GM23338 (cell line): ENCODE measurements around the gene CSF1R. TPM values are rescaled to one million over a fixed set of nuclear protein-coding genes. Genes with fewer than 3 reads are reported as not detected.
A peak's percentile ranks its signal among the peaks of the same experiment; 100 is the strongest.

ENCODE experiments used
- ATAC-seq: fragments of 200-7000 bp; cut with Tn5 transposase; 3 replicates; pipeline ENCODE4 v1.9.1; 2020
- DNase-seq: peaks from one replicate; pipeline ENCODE4 v3.0.0-alpha.2; 2015; ENCODE audit warnings: low spot score
- H2AFZ ChIP-seq: fragments of 200-600 bp; sonication (generic); 2 replicates; pipeline ENCODE4 v1.8.0; 2016; ENCODE audit warnings: antibody characterized with exemption, mild to moderate bottlenecking, moderate library complexity
- H3F3A ChIP-seq: fragments of 200-600 bp; sonication (generic); replicated peaks from 2 replicates; pipeline ENCODE4 v1.8.0; 2017; ENCODE audit warnings: antibody characterized with exemption, mixed run types, low read depth
- H3K27ac ChIP-seq: fragments of 200-600 bp; sonication (generic); 2 replicates; pipeline ENCODE4 v1.6.1; 2016; ENCODE audit warnings: low read depth
- H3K27me3 ChIP-seq: fragments of 200-600 bp; sonication (generic); 2 replicates; pipeline ENCODE4 v1.8.0; 2016; ENCODE audit warnings: mild to moderate bottlenecking, mixed run types, moderate library complexity; ENCODE audit not compliant: insufficient read depth
- H3K36me3 ChIP-seq: fragments of 200-600 bp; sonication (generic); 2 replicates; pipeline ENCODE4 v1.8.0; 2016; ENCODE audit warnings: mild to moderate bottlenecking; ENCODE audit not compliant: insufficient read depth
- H3K4me1 ChIP-seq: fragments of 200-600 bp; sonication (generic); 2 replicates; pipeline ENCODE4 v1.8.0; 2016; ENCODE audit warnings: mild to moderate bottlenecking, moderate library complexity; ENCODE audit not compliant: insufficient read depth
- H3K4me2 ChIP-seq: fragments of 200-600 bp; sonication (generic); 2 replicates; pipeline ENCODE4 v1.7.1; 2017; ENCODE audit warnings: mixed run types
- H3K4me3 ChIP-seq: fragments of 200-600 bp; sonication (generic); 2 replicates; pipeline ENCODE4 v1.6.1; 2016; ENCODE audit warnings: mixed run types
- H3K79me2 ChIP-seq: fragments of 200-600 bp; sonication (generic); replicated peaks from 2 replicates; pipeline ENCODE4 v1.8.0; 2017; ENCODE audit warnings: mild to moderate bottlenecking; ENCODE audit not compliant: insufficient read depth
- H3K9me2 ChIP-seq: fragments of 200-600 bp; sonication (generic); 2 replicates; pipeline ENCODE4 v1.8.0; 2017; ENCODE audit not compliant: insufficient read depth
- H4K20me1 ChIP-seq: fragments of 200-600 bp; sonication (generic); replicated peaks from 2 replicates; pipeline ENCODE4 v1.8.0; 2017; ENCODE audit warnings: mild to moderate bottlenecking; ENCODE audit not compliant: insufficient read depth
- H3K27ac Mint-ChIP-seq: 2 replicates; pipeline ENCODE4 v1.8.0; 2020; ENCODE audit warnings: inconsistent platforms, mild to moderate bottlenecking, moderate library complexity, mixed read lengths
- H3K27me3 Mint-ChIP-seq: 3 replicates; pipeline ENCODE4 v1.8.0; 2022; ENCODE audit warnings: low read depth, mild to moderate bottlenecking, moderate library complexity, mixed read lengths, inconsistent platforms; ENCODE audit not compliant: insufficient read depth, poor library complexity
- H3K36me3 Mint-ChIP-seq: 3 replicates; pipeline ENCODE4 v1.8.0; 2021; ENCODE audit warnings: low read depth, mild to moderate bottlenecking, inconsistent platforms, moderate library complexity, mixed read lengths
- H3K4me1 Mint-ChIP-seq: 3 replicates; pipeline ENCODE4 v1.8.0; 2020; ENCODE audit warnings: mild to moderate bottlenecking, inconsistent platforms, mixed read lengths
- H3K4me3 Mint-ChIP-seq: 3 replicates; pipeline ENCODE4 v1.8.0; 2021; ENCODE audit warnings: moderate library complexity, mild to moderate bottlenecking, inconsistent platforms, mixed read lengths
- H3K9me3 Mint-ChIP-seq: 3 replicates; pipeline ENCODE4 v1.8.0; 2020; ENCODE audit warnings: moderate library complexity, mild to moderate bottlenecking, inconsistent platforms, mixed read lengths
- EZH2 ChIP-seq: fragments of 200-600 bp; sonication (generic); IDR thresholded peaks from one replicate; pipeline ENCODE4 v1.8.0; 2017; ENCODE audit warnings: antibody characterized with exemption, mild to moderate bottlenecking, low read depth; ENCODE audit not compliant: unreplicated experiment
- JUNB ChIP-seq: IDR thresholded peaks from one replicate; pipeline ENCODE4 v1.6.1; 2016; ENCODE audit warnings: antibody characterized with exemption; ENCODE audit not compliant: unreplicated experiment
- REST ChIP-seq: IDR thresholded peaks from one replicate; pipeline ENCODE4 v1.6.1; 2018; ENCODE audit warnings: antibody characterized with exemption; ENCODE audit not compliant: unreplicated experiment
- ZNF462 ChIP-seq: fragments of 250-450 bp; sonication (Bioruptor Pico); IDR thresholded peaks from 2 replicates; pipeline ENCODE4 v1.5.0; 2020; ENCODE audit warnings: mild to moderate bottlenecking, moderate library complexity
- polyA plus RNA-seq: library from polyadenylated mRNA; unstranded; fragments of >200 nt; fragmentation: Nextera tagmentation; extraction: Ambion mirVana; gene quantifications from 2 replicates; pipeline ENCODE4 v1.2.1, GENCODE V29; 2016
- total RNA-seq: library from RNA; depleted of rRNA; stranded (reverse); fragments of >200 nt; shearing (Covaris generic); gene quantifications from 2 replicates; pipeline ENCODE4 v1.2.3, GENCODE V29; 2014

The CSF1R gene
- total and polyA plus RNA-seq, 2 experiments from 2014 or later, result 0.21 TPM; not detected in 1

GRCh38 chr5:150065886-150066285 lies 20.5 kb downstream of the CSF1R start (continued):
- no peak for TF ChIP-seq ZNF462 (CRISPR knock-in tag)

- Mint-ChIP-seq H3K27me3 (peaks cover 12% of the 10 kb centered on the region), H3K27ac (no peak overlapping the region), H3K4me1 (peaks cover 2% of the 10 kb centered on the region; the same call in 1 of the 3 replicates), H3K9me3 (no peaks in the 10 kb centered on the region), H3K36me3 (no peaks in the 10 kb centered on the region), H3K4me3 (no peak overlapping the region)
- Histone ChIP-seq H3K9me2 (no peaks in the 10 kb centered on the region), H3K36me3 (no peaks in the 10 kb centered on the region), H3K4me2 (no peak overlapping the region), H3K4me3 (no peak overlapping the region), H3F3A (no peaks in the 10 kb centered on the region), H3K4me1 (no peaks in the 10 kb centered on the region), H4K20me1 (no peaks in the 10 kb centered on the region), H3K79me2 (no peaks in the 10 kb centered on the region), H3K27ac (no peak overlapping the region), H3K27me3 (no peaks in the 10 kb centered on the region), H2AFZ (no peak overlapping the region)
- 0 out of 3 replicates have a peak, but pooled peaks have one; percentile 11 for ATAC-seq
- peak; percentile 16 for DNase-seq
- TF ChIP-seq ZNF462 (CRISPR knock-in tag) (no peak), EZH2 (no peak), REST (no peak), JUNB (no peak)
Observed at GRCh38 chr5:150065346-150065745, 21.0 kb downstream of the CSF1R start.
